LNCaP clone FGC (cell line): ENCODE results near the gene EDN1.

Source experiments
- DNase-seq: peaks from one replicate; pipeline ENCODE4 v3.0.0-alpha.2; 2011; ENCODE audit warnings: low read depth
- H3K4me3 ChIP-seq: 2 replicates; pipeline ENCODE4 v1.5.1; 2011; ENCODE audit warnings: mild to moderate bottlenecking, low read depth, low read length, control low read depth
- TF ChIP-seq, protein P1 (sequence below): IDR thresholded peaks from 2 replicates; pipeline ENCODE4 v1.5.1; 2012; ENCODE audit warnings: mild to moderate bottlenecking; ENCODE audit not compliant: control insufficient read depth, insufficient read depth; ENCODE audit errors: extremely low read depth

Gene EDN1

DNA sequence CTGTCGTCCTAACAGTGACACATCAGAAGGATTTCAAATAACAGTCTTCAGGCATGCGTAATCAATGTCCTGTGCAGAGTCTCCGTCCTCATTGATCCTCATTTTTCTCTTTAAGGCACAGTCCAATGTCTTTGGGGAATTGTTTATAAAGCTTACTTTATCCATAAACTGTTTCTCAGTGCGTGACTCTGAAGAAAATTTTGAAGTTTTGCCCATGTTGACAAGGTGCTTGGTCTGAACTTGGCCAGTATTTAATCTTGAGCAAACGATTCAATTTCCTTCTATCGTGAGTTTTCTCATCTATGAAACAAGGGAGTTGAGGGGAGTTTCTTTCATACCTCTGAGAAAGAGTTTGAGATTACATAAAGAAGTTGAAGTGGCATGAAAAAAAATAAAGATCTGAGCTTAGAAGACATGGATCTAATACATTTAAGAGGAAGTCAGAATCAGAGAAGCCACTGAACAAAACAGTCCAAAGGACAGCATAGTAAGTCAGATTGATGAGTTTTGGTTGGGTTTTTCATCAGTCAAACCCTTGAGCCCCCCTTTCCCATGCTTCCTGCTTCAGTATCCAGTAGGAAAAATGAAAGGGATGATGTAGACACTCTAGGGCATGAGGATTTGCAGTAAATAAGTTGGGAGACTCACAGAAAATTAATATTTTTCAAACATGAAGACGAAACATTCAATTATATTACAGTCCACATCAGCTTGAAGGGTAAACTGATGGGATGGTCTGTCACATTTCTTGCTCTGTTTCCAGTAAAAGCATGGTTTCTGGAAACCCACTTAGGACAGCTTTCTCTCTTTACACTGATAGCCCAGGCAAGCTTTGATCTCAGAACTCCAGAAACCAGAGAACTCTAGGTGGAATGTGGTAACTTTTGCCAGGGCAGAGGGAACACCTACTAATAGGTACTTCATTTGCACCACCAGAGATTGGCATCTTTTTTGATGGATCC lies 8.1 kb downstream of the EDN1 start:
- no peak for DNase-seq
- TF ChIP-seq, protein P1, sequence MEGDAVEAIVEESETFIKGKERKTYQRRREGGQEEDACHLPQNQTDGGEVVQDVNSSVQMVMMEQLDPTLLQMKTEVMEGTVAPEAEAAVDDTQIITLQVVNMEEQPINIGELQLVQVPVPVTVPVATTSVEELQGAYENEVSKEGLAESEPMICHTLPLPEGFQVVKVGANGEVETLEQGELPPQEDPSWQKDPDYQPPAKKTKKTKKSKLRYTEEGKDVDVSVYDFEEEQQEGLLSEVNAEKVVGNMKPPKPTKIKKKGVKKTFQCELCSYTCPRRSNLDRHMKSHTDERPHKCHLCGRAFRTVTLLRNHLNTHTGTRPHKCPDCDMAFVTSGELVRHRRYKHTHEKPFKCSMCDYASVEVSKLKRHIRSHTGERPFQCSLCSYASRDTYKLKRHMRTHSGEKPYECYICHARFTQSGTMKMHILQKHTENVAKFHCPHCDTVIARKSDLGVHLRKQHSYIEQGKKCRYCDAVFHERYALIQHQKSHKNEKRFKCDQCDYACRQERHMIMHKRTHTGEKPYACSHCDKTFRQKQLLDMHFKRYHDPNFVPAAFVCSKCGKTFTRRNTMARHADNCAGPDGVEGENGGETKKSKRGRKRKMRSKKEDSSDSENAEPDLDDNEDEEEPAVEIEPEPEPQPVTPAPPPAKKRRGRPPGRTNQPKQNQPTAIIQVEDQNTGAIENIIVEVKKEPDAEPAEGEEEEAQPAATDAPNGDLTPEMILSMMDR, result no peak
- no peak overlapping the region for H3K4me3 ChIP-seq

DNA sequence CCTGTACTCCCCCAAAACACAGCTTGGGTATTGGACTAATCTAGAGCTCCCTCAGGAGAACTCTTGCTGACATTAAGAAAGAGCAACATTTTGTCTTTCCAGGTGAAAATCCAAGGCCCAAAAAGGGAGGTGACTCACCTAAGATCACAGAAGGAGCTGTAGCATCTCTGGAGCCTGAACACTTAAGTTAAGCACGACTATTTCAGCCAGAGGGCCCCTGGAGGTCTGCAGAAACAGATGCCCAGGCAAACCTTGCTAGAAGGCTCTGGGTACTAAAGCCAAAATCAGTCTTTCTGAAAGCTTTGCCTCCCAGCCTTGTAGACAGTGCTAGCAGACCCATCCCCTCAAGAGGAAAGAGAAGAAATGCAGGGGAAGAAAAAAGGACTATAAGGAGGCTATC lies 8.8 kb downstream of the EDN1 start:
- H3K4me3 ChIP-seq, result no peak overlapping the region
- DNase-seq, result no peak
- TF ChIP-seq, protein P1, result no peak

- H3K4me3 ChIP-seq, result no peak overlapping the region
- TF ChIP-seq, protein P1, result no peak
- no peak for DNase-seq
Observed at GRCh38 chr6:12301018-12301417, 10.9 kb downstream of the EDN1 start.

DNA sequence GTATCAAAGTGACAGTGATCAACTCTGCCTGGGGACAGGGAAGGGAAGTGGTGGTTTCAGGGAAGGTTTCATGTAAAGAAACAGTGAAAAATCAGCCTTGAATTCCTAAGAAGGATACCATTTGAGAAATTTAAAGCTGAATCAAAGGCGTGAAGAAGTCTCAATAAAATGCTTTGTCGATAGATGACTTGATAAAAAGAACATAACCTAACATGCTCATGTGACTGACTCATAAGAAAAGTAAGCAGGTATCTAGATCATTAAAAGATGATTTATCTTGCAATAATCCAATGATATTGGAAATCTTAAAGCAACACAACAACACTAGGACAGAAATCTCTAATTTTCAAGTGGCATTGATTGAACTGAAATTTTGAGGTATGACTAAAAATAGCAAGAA lies 14.3 kb downstream of the EDN1 start:
- H3K4me3 ChIP-seq, result no peak overlapping the region
- DNase-seq, result no peak
- TF ChIP-seq, protein P1, result no peak

GRCh38 chr6:12309070-12309469 lies 18.9 kb downstream of the EDN1 start:
- TF ChIP-seq, protein P1, result no peak

DNA sequence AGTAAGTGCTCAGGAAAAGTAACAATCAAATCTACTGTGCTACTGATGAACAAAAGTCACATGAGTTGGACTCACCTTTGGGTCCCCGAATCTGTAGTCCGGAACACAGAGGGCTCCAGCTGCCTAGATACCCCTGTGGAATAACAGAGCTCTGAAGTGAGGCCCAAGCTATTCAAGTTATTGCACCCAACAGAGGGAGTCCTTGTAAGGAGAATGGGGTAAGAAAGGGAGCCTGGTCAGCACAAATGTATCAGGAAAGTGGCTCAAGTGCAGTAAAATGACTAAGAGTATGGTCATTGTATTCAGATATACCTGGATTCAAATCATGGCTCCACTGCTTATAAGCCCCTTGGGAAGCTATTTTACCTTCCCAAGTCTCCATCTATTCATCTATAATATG lies 20.9 kb downstream of the EDN1 start:
- DNase-seq, result no peak
- H3K4me3 ChIP-seq, result no peak overlapping the region
- TF ChIP-seq, protein P1, result 0 out of 2 replicates have a peak, but pooled peaks have one; percentile 21

More at GRCh38 chr6:12309070-12309469, 18.9 kb downstream of the EDN1 start:
- no peak for DNase-seq
- H3K4me3 ChIP-seq, result no peak overlapping the region
